ENCODE results near the gene NOS1.

GRCh38 chr12:117312770-117313169 is 48.7 kb downstream of the NOS1 start:
- no peak for TF ChIP-seq BCL11A (IDR thresholded peaks at IDR 0.05; ENCODE audit: low read depth in 2 of 2, low read length in 2 of 2)
- no peak for TF ChIP-seq CTCF (IDR thresholded peaks at IDR 0.05; ENCODE audit: control extremely low read depth in 1 of 3, insufficient read depth in 1 of 3, low read depth in 1 of 3, low read length in 3 of 3)

All from H1 (cell line).